ENCODE results near the gene GAB2. TPM values are rescaled to one million over a fixed set of nuclear protein-coding genes. Genes with fewer than 3 reads are reported as not detected.
A peak's percentile ranks its signal among the peaks of the same experiment; 100 is the strongest.

The GAB2 gene
- total and polyA plus RNA-seq, 2 donors (not counting 1 experiment from before 2014, with no cell fraction given), result 5.8 to 85.9 TPM

GRCh38 chr11:78227921-78228320, 189.7 kb downstream of the GAB2 start:
- Mint-ChIP-seq H3K27me3 (no peaks in the 10 kb centered on the region), H3K27ac (no peak overlapping the region), H3K4me3 (peak overlapping the region; percentile 18), H3K9me3 (ENCODE audit: insufficient read depth) (no peaks in the 10 kb centered on the region), H3K4me1 (peaks cover 58% of the 10 kb centered on the region)
- WGBS (ENCODE audit: insufficient coverage), result 50% methylated on average over 2 of the region's 4 CpGs
- no peak overlapping the region for H3K9ac ChIP-seq (ENCODE audit: low read length)
- peak; percentile 59 for DNase-seq
- H4K20me1 ChIP-seq (ENCODE audit: control insufficient read depth, insufficient read depth, low read length, poor library complexity, severe bottlenecking), result no peaks in the 10 kb centered on the region
- TF ChIP-seq EZH2 (IDR thresholded peaks at IDR 0.05; ENCODE audit: borderline replicate concordance, insufficient read depth, low read depth, low read length, poor library complexity, severe bottlenecking) (no peak), CTCF (IDR thresholded peaks at IDR 0.05) (no peak)
- H2AFZ ChIP-seq (ENCODE audit: insufficient read depth, low read depth, low read length, poor library complexity, severe bottlenecking), result no peak overlapping the region
- H3K27me3 ChIP-seq (replicated peaks in 1 of 4; ENCODE audit: control extremely low read depth in 1 of 4, control insufficient read depth in 3 of 4, insufficient read depth in 4 of 4, low read length in 3 of 4), result no peaks in the 10 kb centered on the region
- peaks cover 0 to 7% of the 10 kb centered on the region in 2 experiments for H3K36me3 ChIP-seq (replicated peaks in 1 of 2; ENCODE audit: control extremely low read depth in 1 of 2, control insufficient read depth in 1 of 2, extremely low read depth in 1 of 2, insufficient read depth in 2 of 2, low read length in 1 of 2)
- CTCF ChIA-PET, result interaction anchor here (0.5 to 5.8 kb wide), 26 partner anchors 9 to 364 kb away, joined by 3 to 180 read pairs (median 6); partner anchors contain the start of gene NARS2
- no peaks in the 10 kb centered on the region for H3K9me3 ChIP-seq (ENCODE audit: control extremely low read depth in 1 of 3, control insufficient read depth in 2 of 3, insufficient read depth in 1 of 3, low read length in 2 of 3)
- H3K27ac ChIP-seq (ENCODE audit: low read length in 2 of 2), result peak overlapping the region in 1 of 2 donors; percentile 2
- peak; percentile 57 for ATAC-seq (ENCODE audit: low read depth)
- H3K79me2 ChIP-seq (ENCODE audit: control insufficient read depth, insufficient read depth, low read length), result no peaks in the 10 kb centered on the region
- peaks cover 44 to 47% of the 10 kb centered on the region in 2 donors for H3K4me1 ChIP-seq (ENCODE audit: control insufficient read depth in 2 of 2, insufficient read depth in 2 of 2, low read length in 2 of 2)
- intact Hi-C loops (cut with micrococcal nuclease), result loop anchor here (1.0 to 5.0 kb wide), 4 partner anchors 41 to 336 kb away; partner anchors contain the start of genes GAB2, KCTD21 and USP35
- H3K4me2 ChIP-seq (replicated peaks; ENCODE audit: low read depth, low read length, poor library complexity, severe bottlenecking), result peak overlapping the region; percentile 15
- no peak overlapping the region for H3K4me3 ChIP-seq (ENCODE audit: control extremely low read depth in 1 of 5, extremely low read depth in 1 of 5, insufficient read depth in 1 of 5, low read depth in 2 of 5, low read length in 4 of 5)
- POLR2A ChIA-PET, result interaction anchor here (1.2 kb wide), 1 partner anchor 336 kb away, joined by 10 read pairs; no protein-coding TSS in a partner anchor
